ENCODE data around the gene TOX3. TPM values are rescaled to one million over a fixed set of nuclear protein-coding genes. Genes with fewer than 3 reads are reported as not detected.

TOX3 gene
- total RNA-seq, 6 donors from 2014 or later, result 0.61 to 22.0 (median 4.9) TPM

DNA sequence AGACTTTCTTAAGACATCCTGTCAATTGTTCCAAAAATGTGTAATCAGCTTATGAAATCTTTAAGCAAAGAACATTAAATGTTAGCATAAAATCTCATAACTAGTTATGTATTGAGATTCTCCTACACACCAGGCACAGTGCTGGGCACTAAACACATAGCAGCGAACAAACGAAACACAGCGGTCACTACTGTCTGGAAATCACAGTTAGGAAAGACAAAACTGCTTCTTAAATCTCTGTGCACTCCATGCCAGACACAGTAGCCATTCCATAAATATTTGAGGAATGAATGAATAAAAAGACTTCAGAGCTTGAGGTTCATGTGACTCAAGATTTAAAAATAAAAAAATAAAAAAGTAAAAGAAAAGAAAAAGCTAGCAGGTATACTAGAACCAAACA is 20.1 kb downstream of the TOX3 start:
- H3K27me3 ChIP-seq, result no peaks in the 10 kb centered on the region
- H3K4me3 ChIP-seq, result no peak overlapping the region
- TF ChIP-seq EP300 (IDR thresholded peaks at IDR 0.05) (no peak), POLR2AphosphoS5 (IDR thresholded peaks at IDR 0.05) (no peak), POLR2A (IDR thresholded peaks at IDR 0.05) (no peak)
- TF ChIP-seq, protein P1, sequence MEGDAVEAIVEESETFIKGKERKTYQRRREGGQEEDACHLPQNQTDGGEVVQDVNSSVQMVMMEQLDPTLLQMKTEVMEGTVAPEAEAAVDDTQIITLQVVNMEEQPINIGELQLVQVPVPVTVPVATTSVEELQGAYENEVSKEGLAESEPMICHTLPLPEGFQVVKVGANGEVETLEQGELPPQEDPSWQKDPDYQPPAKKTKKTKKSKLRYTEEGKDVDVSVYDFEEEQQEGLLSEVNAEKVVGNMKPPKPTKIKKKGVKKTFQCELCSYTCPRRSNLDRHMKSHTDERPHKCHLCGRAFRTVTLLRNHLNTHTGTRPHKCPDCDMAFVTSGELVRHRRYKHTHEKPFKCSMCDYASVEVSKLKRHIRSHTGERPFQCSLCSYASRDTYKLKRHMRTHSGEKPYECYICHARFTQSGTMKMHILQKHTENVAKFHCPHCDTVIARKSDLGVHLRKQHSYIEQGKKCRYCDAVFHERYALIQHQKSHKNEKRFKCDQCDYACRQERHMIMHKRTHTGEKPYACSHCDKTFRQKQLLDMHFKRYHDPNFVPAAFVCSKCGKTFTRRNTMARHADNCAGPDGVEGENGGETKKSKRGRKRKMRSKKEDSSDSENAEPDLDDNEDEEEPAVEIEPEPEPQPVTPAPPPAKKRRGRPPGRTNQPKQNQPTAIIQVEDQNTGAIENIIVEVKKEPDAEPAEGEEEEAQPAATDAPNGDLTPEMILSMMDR (IDR thresholded peaks at IDR 0.05), result no peak
- 95 to 97% methylated on average over 3 of the region's 3 CpGs for WGBS, 2 donors
- DNase-seq (no peak), ATAC-seq (ENCODE audit: low FRiP score in 2 of 2) (no peak)
- no peaks in the 10 kb centered on the region for H3K36me3 ChIP-seq
- peaks cover 0 to 11% (median 2%) of the 10 kb centered on the region in 4 donors for H3K4me1 ChIP-seq
- no peaks in the 10 kb centered on the region for H3K9me3 ChIP-seq
- H3K27ac ChIP-seq, result no peak overlapping the region

DNA sequence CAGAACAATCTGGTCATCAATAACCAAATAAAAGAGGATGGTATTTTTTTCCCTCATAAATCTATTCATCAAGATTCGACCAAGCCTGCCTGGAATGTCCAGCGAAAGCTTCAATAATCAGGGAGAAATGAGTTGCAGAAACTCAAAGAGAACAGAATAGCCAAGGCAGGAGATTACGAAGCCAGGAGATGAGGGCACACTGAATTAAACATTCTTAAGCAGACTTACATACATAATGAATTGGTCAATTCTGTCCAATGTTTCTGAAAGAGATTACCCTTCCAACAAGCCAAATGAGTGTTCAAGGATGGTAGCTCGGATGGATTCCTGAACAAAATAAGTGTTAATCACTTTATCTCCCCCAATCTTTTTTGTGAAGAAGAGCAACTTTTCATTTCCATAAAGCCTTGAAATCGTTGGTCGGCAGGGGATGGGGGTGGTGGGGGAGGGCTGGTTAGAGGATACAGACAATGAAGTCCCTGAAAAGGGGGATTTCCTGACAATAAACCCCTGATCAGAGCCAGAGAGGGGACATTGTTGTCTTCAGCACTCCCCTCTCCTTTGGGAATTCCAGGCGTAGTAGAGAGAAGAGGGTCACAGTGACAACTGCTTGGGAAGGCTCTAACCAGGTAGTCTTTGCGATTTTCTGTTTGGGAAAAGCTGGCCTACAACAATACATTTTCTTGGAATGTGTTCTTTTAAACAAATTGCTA is 20.7 kb downstream of the TOX3 start:
- DNase-seq, result no peak
- H3K9me3 ChIP-seq, result no peaks in the 10 kb centered on the region
- H3K27ac ChIP-seq, result no peak overlapping the region
- TF ChIP-seq POLR2AphosphoS5 (IDR thresholded peaks at IDR 0.05) (no peak), POLR2A (IDR thresholded peaks at IDR 0.05) (no peak), EP300 (IDR thresholded peaks at IDR 0.05) (no peak)
- TF ChIP-seq, protein P1 (IDR thresholded peaks at IDR 0.05), result no peak
- H3K4me1 ChIP-seq, result peaks cover 0 to 11% (median 2%) of the 10 kb centered on the region in 4 donors
- no peak overlapping the region for H3K4me3 ChIP-seq
- no peaks in the 10 kb centered on the region for H3K36me3 ChIP-seq
- ATAC-seq (ENCODE audit: low FRiP score in 2 of 2), result no peak
- WGBS, 2 donors, result 62 to 66% methylated on average over 8 of the region's 8 CpGs
- H3K27me3 ChIP-seq, result no peaks in the 10 kb centered on the region

DNA sequence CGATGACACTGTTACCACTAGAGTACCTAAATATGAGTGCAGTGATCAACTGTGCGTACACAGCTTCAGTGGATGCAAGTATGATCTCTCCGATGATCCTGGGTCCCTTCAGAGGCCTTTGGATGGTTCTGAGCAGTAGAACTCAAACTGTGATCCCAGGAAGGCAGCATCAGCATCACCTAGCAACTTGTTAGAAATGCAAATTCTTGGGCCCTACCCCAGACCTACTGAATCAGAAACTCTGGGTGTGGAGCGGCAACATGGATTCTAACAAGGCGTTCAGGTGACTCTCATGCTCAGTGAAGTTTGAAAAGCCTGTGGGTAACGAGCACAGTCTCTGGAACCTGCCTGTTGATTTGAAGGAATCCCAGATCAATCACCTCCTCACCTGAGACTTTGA is 25.4 kb downstream of the TOX3 start:
- whole genome bisulfite sequencing, 2 donors, result 78 to 91% methylated on average over 6 of the region's 6 CpGs
- Histone ChIP-seq H3K4me3 (no peak overlapping the region), H3K27me3 (no peaks in the 10 kb centered on the region), H3K4me1 (no peaks in the 10 kb centered on the region), H3K36me3 (no peaks in the 10 kb centered on the region), H3K9me3 (no peaks in the 10 kb centered on the region), H3K27ac (no peak overlapping the region)
- no peak for DNase-seq
- ATAC-seq (ENCODE audit: low FRiP score in 2 of 2), result no peak
- TF ChIP-seq POLR2A (IDR thresholded peaks at IDR 0.05) (no peak), EP300 (IDR thresholded peaks at IDR 0.05) (no peak), POLR2AphosphoS5 (IDR thresholded peaks at IDR 0.05) (no peak)
- TF ChIP-seq, protein P1 (IDR thresholded peaks at IDR 0.05), result no peak

DNA sequence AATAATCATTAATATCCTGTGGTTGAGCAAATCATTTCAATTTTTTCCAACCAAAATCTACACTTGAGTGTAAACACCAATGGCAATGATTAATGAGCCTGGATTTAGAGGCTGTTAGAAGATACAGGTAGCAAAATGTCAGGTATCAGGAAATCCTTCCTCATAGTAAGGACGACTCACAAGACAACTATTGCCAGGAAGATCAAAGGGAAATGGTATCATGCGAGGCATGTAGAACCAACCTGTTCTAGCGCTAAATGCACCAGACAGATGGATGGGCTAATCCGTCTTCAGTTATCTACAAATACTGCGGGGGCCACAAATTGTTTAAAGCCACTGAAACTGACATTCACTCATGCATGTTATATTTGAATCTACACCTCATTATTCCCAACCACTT is 28.1 kb downstream of the TOX3 start:
- Histone ChIP-seq H3K4me1 (no peaks in the 10 kb centered on the region), H3K27me3 (no peaks in the 10 kb centered on the region), H3K4me3 (no peak overlapping the region), H3K36me3 (no peaks in the 10 kb centered on the region), H3K9me3 (no peaks in the 10 kb centered on the region), H3K27ac (no peak overlapping the region)
- 70 to 75% methylated on average over 5 of the region's 5 CpGs for WGBS, 2 donors
- DNase-seq (no peak), ATAC-seq (ENCODE audit: low FRiP score in 2 of 2) (no peak)
- TF ChIP-seq EP300 (IDR thresholded peaks at IDR 0.05) (no peak), POLR2A (IDR thresholded peaks at IDR 0.05) (no peak)
- TF ChIP-seq, protein P1 (IDR thresholded peaks at IDR 0.05), result no peak

DNA sequence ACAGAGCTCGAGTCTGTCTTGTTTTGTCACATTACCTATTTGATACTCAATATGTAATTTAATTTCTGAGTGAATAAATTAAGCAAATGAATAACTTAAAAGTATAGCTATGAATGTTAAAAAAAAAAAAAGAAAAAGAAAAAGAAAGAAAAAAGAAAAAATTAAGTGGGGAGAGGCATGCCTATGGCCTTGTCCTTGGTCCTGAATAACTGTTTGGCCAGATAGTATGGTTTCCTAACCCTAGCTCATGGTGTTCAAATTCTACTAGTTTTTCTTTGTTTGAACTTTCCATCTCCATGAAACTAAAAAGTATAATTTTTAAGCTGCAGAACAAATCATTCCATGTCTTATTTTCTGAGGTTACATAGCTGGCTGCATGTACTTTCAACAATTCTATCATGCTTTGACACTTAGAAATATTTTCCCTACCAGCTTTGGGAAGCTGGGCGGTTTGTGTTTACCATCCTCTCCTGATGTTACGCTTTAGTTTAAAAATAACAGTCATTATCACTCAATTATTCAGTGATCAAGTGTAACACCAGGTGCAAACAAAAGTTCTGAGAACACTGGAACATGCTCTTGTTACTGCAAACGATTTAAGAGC is 31.8 kb downstream of the TOX3 start:
- no peaks in the 10 kb centered on the region for H3K9me3 ChIP-seq
- H3K4me1 ChIP-seq, result no peaks in the 10 kb centered on the region
- TF ChIP-seq POLR2AphosphoS5 (IDR thresholded peaks at IDR 0.05) (no peak), EP300 (IDR thresholded peaks at IDR 0.05) (no peak), POLR2A (IDR thresholded peaks at IDR 0.05) (no peak)
- TF ChIP-seq, protein P1 (IDR thresholded peaks at IDR 0.05), result no peak
- H3K27ac ChIP-seq, result no peak overlapping the region
- ATAC-seq (ENCODE audit: low FRiP score in 2 of 2), result no peak
- H3K4me3 ChIP-seq, result no peak overlapping the region
- no peaks in the 10 kb centered on the region for H3K36me3 ChIP-seq
- DNase-seq, result no peak
- 52 to 60% methylated on average over 4 of the region's 4 CpGs for WGBS, 2 donors
- no peaks in the 10 kb centered on the region for H3K27me3 ChIP-seq

All from upper lobe of left lung (tissue), 6 donors.